ENCODE measurements around the gene PIK3C3. TPM values are rescaled to one million over a fixed set of nuclear protein-coding genes. Genes with fewer than 3 reads are reported as not detected.

The PIK3C3 gene
- total RNA-seq, 2 experiments from 2014 or later: 8.3 to 22.3 TPM

DNA sequence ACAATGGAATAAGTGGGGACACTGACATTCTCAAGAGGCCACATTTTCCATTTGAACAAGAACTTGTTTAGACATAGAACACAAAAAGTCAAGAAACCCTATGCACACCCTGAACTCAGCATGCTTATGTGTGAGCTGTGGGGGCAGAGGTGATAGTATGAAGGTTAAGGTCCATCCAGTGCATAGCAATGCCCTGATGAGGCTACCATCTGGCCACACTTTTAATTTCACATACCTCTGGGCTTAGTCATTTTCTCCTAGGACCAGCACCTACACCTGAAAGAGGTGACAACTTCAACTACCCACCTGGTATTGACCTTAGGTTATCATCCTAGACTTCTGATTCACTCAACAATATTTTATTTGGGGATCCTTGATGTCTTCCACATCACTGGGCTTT is 139.8 kb downstream of the PIK3C3 start:
- Histone ChIP-seq H3K9me3 (ENCODE audit: low read length) (no peaks in the 10 kb centered on the region), H3K27ac (ENCODE audit: low read depth, low read length, poor library complexity, severe bottlenecking) (no peak overlapping the region), H3K9me2 (ENCODE audit: insufficient read depth, low read length) (no peaks in the 10 kb centered on the region), H3K4me3 (ENCODE audit: low read depth, low read length, poor library complexity, severe bottlenecking) (no peak overlapping the region), H3K4me2 (ENCODE audit: low read length) (no peak overlapping the region), H3K4me1 (ENCODE audit: insufficient read depth, low read length, poor library complexity, severe bottlenecking) (no peaks in the 10 kb centered on the region), H3K36me3 (ENCODE audit: insufficient read depth, low read length) (no peaks in the 10 kb centered on the region), H3K79me2 (ENCODE audit: insufficient read depth, low read depth, low read length) (no peaks in the 10 kb centered on the region), H2AFZ (ENCODE audit: low read length) (no peak overlapping the region), H4K20me1 (ENCODE audit: insufficient read depth, low read length) (no peaks in the 10 kb centered on the region)
- ChIA-PET POLR2A (no interaction called here), CTCF (ENCODE audit: unreplicated experiment) (no interaction called here)
- no TSS peak for BruUV-seq (replicated peaks)
- TF ChIP-seq, protein P1, sequence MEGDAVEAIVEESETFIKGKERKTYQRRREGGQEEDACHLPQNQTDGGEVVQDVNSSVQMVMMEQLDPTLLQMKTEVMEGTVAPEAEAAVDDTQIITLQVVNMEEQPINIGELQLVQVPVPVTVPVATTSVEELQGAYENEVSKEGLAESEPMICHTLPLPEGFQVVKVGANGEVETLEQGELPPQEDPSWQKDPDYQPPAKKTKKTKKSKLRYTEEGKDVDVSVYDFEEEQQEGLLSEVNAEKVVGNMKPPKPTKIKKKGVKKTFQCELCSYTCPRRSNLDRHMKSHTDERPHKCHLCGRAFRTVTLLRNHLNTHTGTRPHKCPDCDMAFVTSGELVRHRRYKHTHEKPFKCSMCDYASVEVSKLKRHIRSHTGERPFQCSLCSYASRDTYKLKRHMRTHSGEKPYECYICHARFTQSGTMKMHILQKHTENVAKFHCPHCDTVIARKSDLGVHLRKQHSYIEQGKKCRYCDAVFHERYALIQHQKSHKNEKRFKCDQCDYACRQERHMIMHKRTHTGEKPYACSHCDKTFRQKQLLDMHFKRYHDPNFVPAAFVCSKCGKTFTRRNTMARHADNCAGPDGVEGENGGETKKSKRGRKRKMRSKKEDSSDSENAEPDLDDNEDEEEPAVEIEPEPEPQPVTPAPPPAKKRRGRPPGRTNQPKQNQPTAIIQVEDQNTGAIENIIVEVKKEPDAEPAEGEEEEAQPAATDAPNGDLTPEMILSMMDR (conservative IDR thresholded peaks at IDR 0.05; ENCODE audit: low read length): no peak
- DNase-seq (ENCODE audit: low spot score): no peak
- intact Hi-C loops (cut with micrococcal nuclease; ENCODE audit: unreplicated experiment): no loop called here

DNA sequence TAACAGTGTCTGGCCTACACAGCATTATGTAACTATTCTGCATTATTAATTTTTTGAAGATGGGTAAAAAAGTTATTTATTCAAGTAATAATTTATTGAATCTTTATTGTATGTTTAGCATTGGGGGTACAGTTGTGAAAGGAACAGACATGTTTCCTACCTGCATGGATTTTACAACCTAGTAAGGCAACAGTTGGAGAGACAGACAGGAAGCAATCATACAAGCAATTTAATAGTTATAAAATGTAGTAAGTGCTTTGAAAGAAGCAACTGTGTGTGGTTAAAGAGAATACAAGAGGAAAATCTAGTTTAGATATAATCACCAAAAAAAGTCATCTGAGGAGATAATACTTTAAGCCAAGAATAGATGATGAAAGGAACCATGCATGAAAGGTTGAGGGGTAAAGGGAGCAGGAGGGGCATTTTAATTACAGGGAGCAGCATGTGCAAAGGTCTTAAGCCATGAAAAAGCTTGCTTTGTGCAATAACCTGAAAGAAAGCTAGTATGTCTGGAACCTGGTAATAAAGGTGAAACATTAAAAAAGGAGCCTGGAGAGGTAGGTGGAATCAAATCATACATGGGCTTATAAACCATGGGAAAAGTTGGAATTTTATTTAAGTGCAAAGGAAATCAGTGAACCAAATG is 140.8 kb downstream of the PIK3C3 start:
- ChIA-PET CTCF (ENCODE audit: unreplicated experiment) (no interaction called here), POLR2A (no interaction called here)
- TF ChIP-seq EZH2phosphoT487 (IDR thresholded peaks at IDR 0.05; ENCODE audit: borderline replicate concordance, low read depth, low read length): no peak
- TF ChIP-seq, protein P1 (conservative IDR thresholded peaks at IDR 0.05; ENCODE audit: low read length): no peak
- intact Hi-C loops (cut with micrococcal nuclease; ENCODE audit: unreplicated experiment): no loop called here
- no peaks in the 10 kb centered on the region for H3K36me3 ChIP-seq (ENCODE audit: insufficient read depth, low read length)
- no peaks in the 10 kb centered on the region for H3K9me2 ChIP-seq (ENCODE audit: insufficient read depth, low read length)
- no peaks in the 10 kb centered on the region for H3K4me1 ChIP-seq (ENCODE audit: insufficient read depth, low read length, poor library complexity, severe bottlenecking)
- DNase-seq (ENCODE audit: low spot score): no peak
- no peak overlapping the region for H3K4me3 ChIP-seq (ENCODE audit: low read depth, low read length, poor library complexity, severe bottlenecking)
- H3K27ac ChIP-seq (ENCODE audit: low read depth, low read length, poor library complexity, severe bottlenecking): no peak overlapping the region
- no peak overlapping the region for H3K4me2 ChIP-seq (ENCODE audit: low read length)
- no peak overlapping the region for H2AFZ ChIP-seq (ENCODE audit: low read length)
- no peaks in the 10 kb centered on the region for H4K20me1 ChIP-seq (ENCODE audit: insufficient read depth, low read length)
- no peaks in the 10 kb centered on the region for H3K79me2 ChIP-seq (ENCODE audit: insufficient read depth, low read depth, low read length)
- BruUV-seq (replicated peaks): no TSS peak
- H3K9me3 ChIP-seq (ENCODE audit: low read length): no peaks in the 10 kb centered on the region

DNA sequence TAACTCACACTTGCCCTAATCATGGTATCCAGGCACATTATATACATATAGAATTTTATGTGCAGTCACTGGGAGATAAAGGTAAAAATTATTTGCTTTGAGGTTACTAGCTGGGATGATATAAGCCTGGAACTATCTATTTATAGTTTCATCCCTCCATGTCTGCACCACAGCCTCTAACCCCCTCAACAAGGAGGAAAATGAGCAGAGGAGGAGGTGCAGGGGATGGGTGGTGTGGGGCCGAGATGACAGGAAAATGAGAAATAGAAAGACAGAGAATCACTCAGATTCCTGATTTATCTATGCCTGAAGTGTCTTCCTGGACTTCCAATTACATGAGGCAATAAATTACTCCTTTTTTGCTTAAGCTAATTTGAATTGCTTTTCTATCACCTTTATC is 145.2 kb downstream of the PIK3C3 start:
- no TSS peak for BruUV-seq (replicated peaks)

More for the DNA sequence above, 145.2 kb downstream of the PIK3C3 start:
- TF ChIP-seq EZH2phosphoT487 (IDR thresholded peaks at IDR 0.05; ENCODE audit: borderline replicate concordance, low read depth, low read length): no peak
- TF ChIP-seq, protein P1 (conservative IDR thresholded peaks at IDR 0.05; ENCODE audit: low read length): no peak
- Histone ChIP-seq H3K36me3 (ENCODE audit: insufficient read depth, low read length) (no peaks in the 10 kb centered on the region), H3K79me2 (ENCODE audit: insufficient read depth, low read depth, low read length) (no peaks in the 10 kb centered on the region), H2AFZ (ENCODE audit: low read length) (no peak overlapping the region), H3K9me3 (ENCODE audit: low read length) (no peaks in the 10 kb centered on the region), H3K27ac (ENCODE audit: low read depth, low read length, poor library complexity, severe bottlenecking) (no peak overlapping the region), H3K4me2 (ENCODE audit: low read length) (no peak overlapping the region), H3K4me3 (ENCODE audit: low read depth, low read length, poor library complexity, severe bottlenecking) (no peak overlapping the region), H3K4me1 (ENCODE audit: insufficient read depth, low read length, poor library complexity, severe bottlenecking) (no peaks in the 10 kb centered on the region), H3K9me2 (ENCODE audit: insufficient read depth, low read length) (no peaks in the 10 kb centered on the region), H4K20me1 (ENCODE audit: insufficient read depth, low read length) (no peaks in the 10 kb centered on the region)
- ChIA-PET POLR2A (no interaction called here), CTCF (ENCODE audit: unreplicated experiment) (no interaction called here)
- intact Hi-C loops (cut with micrococcal nuclease; ENCODE audit: unreplicated experiment): no loop called here
- no peak for DNase-seq (ENCODE audit: low spot score)

Measured in OCI-LY7 (cell line).